ENCODE measurements around the gene LAD1. TPM values are rescaled to one million over a fixed set of nuclear protein-coding genes. Genes with fewer than 3 reads are reported as not detected.

Gene LAD1
- total and polyA plus RNA-seq, 9 of the 15 experiments (the other 6 are each of a cell fraction or from before 2014, with no cell fraction given): 0.31 TPM; not detected in 8

GRCh38 chr1:201362906-201363305, 36.2 kb downstream of the LAD1 start:
- Histone ChIP-seq H3K4me2 (ENCODE audit: insufficient read depth, low read length) (no peak overlapping the region), H2AFZ (ENCODE audit: low read depth, low read length) (no peak overlapping the region), H3K4me3 (no peak overlapping the region), H4K20me1 (replicated peaks; ENCODE audit: control insufficient read depth, insufficient read depth, low read length) (peaks cover 27% of the 10 kb centered on the region), H3K4me1 (replicated peaks in 1 of 2; ENCODE audit: control insufficient read depth in 2 of 2, insufficient read depth in 2 of 2, low read length in 2 of 2) (peaks cover 0 to 3% of the 10 kb centered on the region in 2 experiments; a peak in 1 of 5 replicates), H3K9me3 (replicated peaks; ENCODE audit: control insufficient read depth, insufficient read depth, low read depth, low read length) (no peaks in the 10 kb centered on the region), H3K79me2 (ENCODE audit: control insufficient read depth, insufficient read depth, low read length) (no peaks in the 10 kb centered on the region), H3K27me3 (ENCODE audit: control insufficient read depth in 2 of 2, insufficient read depth in 2 of 2, low read length in 2 of 2) (peaks cover 0 to 89% of the 10 kb centered on the region in 2 experiments; a peak in 2 of 5 replicates), H3K9ac (ENCODE audit: insufficient read depth in 1 of 2, low read depth in 2 of 2, low read length in 2 of 2) (no peak overlapping the region), H3K9me1 (ENCODE audit: control insufficient read depth, insufficient read depth, low read length) (no peaks in the 10 kb centered on the region), H3K36me3 (ENCODE audit: control insufficient read depth, insufficient read depth, low read length) (no peaks in the 10 kb centered on the region), H3K27ac (ENCODE audit: extremely low read depth, low read depth, low read length) (no peak overlapping the region)
- intact Hi-C loops (cut with micrococcal nuclease) (loop anchor here (5.0 kb wide), 1 partner anchor 276 kb away; no protein-coding TSS in a partner anchor), in situ Hi-C loops (cut with MboI) (no loop called here)
- no peak for DNase-seq (ENCODE audit: extremely low read depth in 1 of 4, low spot score in 3 of 4)
- no TSS peak for BruUV-seq (replicated peaks)
- WGBS (ENCODE audit: insufficient coverage, low coverage, missing lambda C conversion rate): 2% methylated on average over 3 of the region's 3 CpGs
- no peak for ATAC-seq
- TF ChIP-seq ZNF518B (CRISPR knock-in tag; IDR thresholded peaks at IDR 0.05) (no peak), KLF10 (CRISPR knock-in tag; IDR thresholded peaks at IDR 0.05) (no peak), CXXC5 (CRISPR knock-in tag; IDR thresholded peaks at IDR 0.05) (no peak), KAT2B (IDR thresholded peaks at IDR 0.05; ENCODE audit: low read depth, low read length) (no peak), XRCC5 (IDR thresholded peaks at IDR 0.05; ENCODE audit: low read depth, low read length) (no peak)
- FAIRE-seq: no peak
- ChIA-PET CTCF (ENCODE audit: low intra/inter-chr PET ratio) (interaction anchor here (5.2 kb wide), 1 partner anchor 108 kb away, joined by 60 read pairs; no protein-coding TSS in a partner anchor), POLR2A (interaction anchor here (0.6 to 1.2 kb wide), 6 partner anchors 9 to 57 kb away, joined by 3 to 4 read pairs (median 3); no protein-coding TSS in a partner anchor)

All from K562 (cell line).